Right renal cortex interstitium (tissue), 3 donors: ENCODE results near the gene NEDD9. TPM values are rescaled to one million over a fixed set of nuclear protein-coding genes. Genes with fewer than 3 reads are reported as not detected.

Source experiments
- DNase-seq, 3 donors: peaks; one replicate each; pipeline ENCODE4 v3.0.0-alpha.2; 2013; ENCODE audit warnings: low read depth in 3 of 3, low spot score in 2 of 3
- polyA plus RNA-seq, 3 donors: library from polyadenylated mRNA; unstranded; fragments of 120-200 nt; gene quantifications; one replicate each; pipeline ENCODE4 v1.2.1, GENCODE V29; 2013; ENCODE audit not compliant: insufficient read length in 3 of 3

The NEDD9 gene
- polyA plus RNA-seq, 3 donors = 58.3 to 79.1 (median 73.5) TPM

DNA sequence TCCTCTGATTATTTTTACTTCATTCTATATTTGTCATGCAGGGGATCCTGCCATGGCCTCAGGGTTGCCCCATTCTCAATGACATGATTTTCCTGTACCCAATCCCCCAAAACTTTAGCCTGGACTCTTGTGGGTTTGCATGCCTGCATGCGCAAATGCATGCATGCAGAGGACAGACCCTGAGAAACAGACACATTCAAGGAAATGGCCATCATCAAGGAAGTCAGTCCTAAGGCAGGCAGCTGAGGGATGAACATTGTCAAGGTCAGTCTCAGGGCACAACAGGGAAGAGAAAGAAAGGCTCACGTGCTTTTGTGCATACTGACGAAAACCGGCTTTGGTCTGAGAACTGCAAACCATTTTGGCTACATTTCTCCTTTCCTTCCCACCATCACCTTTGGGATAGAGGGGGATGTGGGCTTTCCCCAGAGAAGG, 13.1 kb downstream of the NEDD9 start:
- DNase-seq = no peak

- no peak for DNase-seq
These were observed 13.7 kb downstream of the NEDD9 start for GRCh38 chr6:11218538-11219399.

GRCh38 chr6:11218102-11218442, 14.4 kb downstream of the NEDD9 start:
- no peak for DNase-seq

DNA sequence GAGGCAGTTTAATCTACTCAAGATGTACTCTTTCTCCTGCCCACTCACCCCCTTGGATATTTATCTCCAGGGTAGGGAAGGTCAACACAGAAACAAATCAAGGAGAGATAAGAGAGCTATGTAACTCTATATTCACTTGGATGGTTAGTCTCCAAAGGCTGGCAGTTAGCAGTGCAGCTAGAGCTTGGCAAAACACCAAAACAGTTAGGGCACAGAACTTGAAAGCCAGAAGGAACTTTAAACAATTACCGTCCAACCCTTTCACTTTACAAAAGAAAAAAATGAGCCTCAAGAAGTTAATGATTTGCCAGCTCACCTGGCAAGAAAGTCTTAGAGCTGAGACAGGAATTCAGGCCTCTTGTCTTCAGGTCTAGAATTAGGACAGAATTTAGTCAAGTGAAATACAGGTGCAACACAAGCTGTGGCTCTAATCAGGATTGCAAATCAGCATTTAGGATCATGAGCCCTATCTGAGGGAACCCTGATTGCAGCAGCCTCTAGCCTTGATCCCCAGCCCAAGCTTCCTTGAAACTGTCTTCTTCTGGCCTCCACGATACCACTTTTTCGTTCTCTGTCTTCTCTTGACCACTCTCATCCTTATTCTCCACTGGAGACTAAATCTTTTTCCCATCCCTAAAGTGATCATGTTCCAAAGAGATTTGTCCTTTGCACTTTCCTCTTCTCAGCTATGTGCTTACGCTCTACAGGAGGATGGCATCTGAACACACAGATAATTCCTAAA, 14.9 kb downstream of the NEDD9 start:
- DNase-seq = no peak

DNA sequence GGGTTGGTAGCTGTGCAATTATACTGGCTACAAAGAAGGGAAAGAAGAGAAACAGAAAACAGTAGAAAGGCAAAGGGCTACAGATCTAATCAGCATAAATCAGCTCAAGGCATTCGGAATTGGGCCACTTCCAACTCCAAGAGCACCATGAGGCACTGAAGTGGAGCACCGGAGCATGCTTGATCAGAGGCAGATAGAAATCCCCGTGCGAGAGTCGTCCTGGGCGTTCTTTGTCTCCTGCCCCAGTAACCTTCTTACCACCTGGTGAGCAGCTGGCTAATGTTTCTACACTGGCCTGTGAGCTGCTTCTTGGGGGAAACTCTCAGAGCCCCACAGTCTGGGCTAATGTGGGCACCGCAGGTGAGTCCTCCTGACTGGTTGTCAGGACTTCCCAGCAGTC, 16.7 kb downstream of the NEDD9 start:
- no peak for DNase-seq

DNA sequence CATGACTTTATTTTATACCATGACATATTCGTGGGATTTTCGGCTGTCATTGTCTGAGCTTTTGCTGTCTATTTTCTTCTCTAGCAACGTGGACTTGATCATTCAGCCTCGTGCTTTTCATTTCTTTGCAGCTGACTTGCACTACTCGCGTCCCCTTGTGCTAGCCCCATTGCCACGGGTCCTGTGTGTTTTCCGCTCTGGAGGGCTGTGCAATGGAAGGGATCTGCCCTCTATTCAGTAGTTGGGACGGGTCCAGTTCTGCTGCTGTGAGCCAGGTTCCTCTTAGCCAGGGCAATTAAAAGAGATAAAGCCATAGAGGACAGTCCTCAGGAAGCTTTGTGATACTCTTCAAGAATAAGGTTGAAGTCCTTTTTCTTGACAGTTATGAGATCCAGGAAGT, 17.6 kb downstream of the NEDD9 start:
- DNase-seq = no peak

DNA sequence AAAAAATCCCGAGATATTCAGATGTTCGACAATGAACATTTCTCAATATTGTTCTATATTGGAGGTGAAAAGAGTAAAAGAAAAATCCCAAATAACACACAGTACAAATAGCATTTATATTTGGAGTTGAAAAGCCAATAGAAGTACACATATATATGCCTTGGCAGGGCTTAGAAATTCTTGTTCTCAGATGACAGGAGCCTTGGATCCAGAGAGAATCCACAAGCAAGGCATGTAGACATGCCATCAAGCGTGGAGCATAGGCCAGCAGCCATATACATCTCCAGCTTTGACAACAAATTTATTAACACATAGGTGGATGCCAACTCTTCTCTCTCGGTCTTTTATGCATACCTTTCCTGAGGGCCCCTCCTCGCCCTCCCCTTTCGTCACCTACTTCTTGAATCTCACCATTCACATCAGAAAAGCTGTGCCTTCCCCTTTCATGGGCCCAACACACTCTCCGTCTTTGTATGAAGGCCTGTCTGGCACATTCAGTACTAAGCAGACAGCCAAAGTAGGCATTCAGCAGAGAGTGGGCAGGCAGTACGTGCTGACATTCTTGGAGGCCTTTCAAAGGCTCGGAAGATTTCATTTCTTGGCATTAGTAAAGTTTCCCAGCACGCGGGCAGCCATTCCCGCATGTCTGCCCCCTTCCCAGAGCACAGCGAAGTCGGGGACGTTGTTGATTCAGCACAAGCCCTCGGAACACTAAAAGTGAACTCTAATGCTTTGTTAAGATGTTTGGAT, 18.2 kb downstream of the NEDD9 start:
- DNase-seq = no peak

DNA sequence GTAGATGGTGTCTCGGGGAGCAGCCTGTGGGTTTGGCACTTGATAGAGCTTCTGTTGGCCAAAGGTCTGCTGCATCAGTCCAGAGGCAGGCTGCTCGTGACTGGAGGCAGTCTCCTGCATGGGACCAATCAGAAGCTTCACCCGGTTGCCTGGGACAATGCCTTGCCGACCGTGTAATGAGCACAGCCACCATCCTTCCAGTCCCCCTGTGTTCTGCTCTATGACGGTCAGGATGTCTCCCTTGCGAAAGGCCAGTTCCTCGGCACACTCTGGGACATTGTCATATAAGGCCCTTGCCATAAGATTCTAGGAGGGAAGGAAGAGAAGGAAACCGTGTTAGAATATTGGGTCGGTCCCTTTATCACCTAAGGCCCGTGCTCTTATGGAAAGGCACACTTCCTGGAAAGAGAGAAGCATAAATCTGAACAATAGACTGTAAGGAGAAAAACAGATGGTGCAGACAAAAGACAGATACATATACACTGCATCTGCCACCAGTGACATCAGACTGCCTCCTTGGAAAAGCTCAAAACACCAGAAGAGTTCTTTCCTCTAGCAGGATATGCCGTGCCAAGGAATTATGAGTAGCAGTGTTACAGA, 18.9 kb downstream of the NEDD9 start:
- no peak for DNase-seq

DNA sequence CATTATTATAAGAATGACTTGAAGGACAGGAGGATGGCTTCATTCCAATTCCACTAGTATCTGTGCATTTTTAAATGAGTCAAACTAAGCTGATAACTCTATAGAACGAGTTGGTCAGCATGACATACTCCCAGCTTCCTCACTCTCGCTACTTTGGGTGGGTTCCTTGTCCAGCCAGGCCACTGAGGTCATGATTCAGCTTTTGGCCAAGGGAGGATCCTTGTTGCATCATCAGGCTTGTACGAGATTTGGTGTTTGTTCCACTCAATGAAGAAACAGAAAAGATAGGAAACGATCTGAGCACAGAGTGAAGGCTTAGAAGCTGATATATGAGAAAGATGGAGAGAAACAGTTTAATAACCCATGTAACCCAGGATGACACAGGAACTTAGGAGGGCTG, 19.8 kb downstream of the NEDD9 start:
- DNase-seq = no peak

GRCh38 chr6:11211254-11211653, 21.2 kb downstream of the NEDD9 start:
- DNase-seq = no peak

DNA sequence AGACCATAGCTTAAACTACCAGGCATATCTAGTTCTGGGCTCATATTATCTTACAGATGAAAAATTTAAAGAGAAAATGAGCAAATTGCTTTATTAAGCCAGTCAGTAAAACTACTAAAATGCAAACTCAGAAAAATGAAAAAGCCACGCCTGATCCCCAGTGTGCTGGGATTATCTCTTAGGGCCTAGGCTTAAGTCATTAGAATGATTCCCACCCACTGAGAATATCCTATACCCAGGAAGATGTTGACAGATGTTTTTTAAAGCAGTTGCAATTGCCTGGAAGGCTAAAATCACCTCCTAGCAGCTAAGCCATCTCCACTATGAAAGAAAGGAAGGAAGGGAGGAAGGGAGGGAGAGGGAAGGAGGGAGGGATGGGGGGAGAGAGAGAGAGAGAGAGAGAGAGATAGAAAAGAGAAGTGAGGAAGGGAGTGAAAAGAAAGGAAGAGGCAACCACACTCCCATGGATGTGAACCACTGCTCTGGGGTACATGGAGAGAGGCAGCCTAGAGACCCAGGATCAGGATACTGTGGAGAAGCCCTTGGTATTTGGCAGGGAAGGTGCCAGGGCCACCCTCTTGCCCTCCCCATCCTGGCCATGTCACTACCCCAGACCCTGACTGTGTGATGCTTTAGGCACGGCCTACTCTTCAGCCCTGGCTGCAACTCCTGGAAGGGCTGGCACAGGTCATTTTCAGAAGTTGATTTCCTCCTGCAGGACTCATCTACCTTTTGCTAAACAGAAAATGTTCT, 21.9 kb downstream of the NEDD9 start:
- DNase-seq = no peak

- no peak for DNase-seq
These were observed 22.6 kb downstream of the NEDD9 start for GRCh38 chr6:11209906-11210305.

GRCh38 chr6:11209369-11209768, 23.1 kb downstream of the NEDD9 start:
- no peak for DNase-seq

DNA sequence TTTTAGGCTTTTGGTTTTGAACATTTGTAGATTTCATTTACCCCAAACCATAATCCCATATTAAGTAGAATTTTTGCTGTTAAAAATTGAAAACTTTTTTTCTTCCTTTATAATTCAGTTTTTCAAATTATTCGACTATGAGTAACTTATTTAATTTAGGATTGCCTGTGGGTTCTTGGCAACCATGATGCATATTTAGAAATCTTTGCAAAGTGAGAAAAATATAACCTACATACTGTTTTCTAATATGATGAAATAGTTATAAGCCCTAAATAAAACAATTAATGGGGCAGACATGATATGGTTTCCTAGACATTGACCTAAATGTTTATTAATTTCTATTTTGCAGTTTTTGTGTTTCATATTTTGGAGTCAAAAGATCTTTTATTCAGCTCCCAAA, 23.6 kb downstream of the NEDD9 start:
- no peak for DNase-seq

DNA sequence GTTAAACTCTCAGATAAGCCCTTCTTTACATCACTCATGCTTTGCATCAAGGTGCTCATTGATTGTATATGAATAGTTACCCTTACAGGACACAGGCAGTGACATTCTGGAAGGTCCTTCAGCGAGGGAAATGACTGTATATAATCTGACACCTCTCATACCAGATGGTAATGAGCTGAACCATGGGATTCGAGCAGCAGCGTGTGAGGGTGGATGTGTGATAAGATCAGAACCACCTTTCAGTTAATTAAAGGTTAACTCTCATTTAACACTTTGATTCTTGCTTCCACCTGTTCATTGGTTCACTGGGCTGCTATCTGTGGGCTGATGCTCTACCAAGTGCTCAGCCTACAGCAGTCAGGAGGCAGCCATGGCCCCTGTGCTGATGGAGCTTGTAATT, 24.2 kb downstream of the NEDD9 start:
- DNase-seq = no peak

DNA sequence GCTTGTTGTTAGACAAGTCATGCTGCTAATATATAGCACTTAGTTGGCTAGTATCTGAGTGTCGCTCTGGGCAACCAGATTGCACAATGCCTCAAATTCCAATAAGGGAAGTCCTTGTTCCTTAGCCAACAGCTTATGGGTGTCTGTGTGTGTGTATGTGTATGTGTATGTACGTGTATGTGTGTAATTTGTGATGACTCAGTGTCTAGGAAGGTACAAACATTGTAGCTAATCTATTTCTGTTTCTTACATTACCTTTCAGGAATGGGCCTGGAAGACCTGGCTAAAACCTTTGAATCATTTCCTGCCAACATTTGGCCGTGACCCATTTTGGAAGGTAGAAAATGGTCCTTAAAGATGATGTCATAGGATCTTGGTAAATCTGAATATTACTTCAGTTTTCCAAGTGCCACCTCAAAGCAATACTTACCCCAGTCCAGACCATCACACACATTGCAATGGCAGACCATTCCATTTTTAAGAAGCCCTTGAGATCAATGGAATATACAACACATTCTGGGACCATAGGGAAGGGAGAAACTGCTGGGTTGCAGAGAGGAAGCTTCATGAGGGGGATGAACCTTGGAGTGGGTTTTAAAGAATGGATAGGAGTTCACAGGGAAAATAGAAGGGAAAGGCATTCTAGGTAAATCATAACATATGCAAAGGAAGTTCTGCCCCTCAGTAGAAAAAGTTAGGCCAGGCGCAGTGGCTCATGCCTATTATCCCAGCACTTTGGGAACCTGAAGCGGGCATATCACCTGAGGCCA, 25.1 kb downstream of the NEDD9 start:
- DNase-seq = no peak

GRCh38 chr6:11206576-11206975, 25.9 kb downstream of the NEDD9 start:
- no peak for DNase-seq

DNA sequence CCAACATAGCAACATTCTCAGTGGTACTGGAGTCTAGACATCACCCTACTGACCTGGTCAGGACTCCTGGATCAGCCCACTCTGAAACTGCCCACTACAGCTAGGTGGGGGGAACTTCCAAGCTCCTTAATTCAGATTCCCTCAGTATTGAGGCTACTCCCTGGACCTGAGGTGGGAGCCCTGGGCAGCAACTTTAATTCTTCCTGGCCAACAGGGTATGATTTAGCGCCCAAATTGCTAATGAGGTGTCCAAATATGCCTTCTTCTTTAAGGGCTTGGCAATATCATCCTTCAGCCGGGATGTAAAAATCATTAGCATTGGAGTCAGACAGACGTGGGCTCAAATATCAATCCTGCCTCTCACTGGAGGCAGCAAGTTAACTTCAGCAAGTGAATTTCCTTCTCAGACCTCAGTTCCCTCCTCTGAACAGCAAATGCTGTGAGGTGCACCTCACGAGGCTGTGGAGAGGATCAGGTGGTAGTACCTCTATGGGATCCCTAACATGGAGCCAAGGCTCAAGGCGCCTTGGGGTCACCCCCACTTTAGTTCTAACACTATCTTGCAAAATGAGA, 27.6 kb downstream of the NEDD9 start:
- DNase-seq = no peak

GRCh38 chr6:11204005-11204399, 28.5 kb downstream of the NEDD9 start:
- DNase-seq = no peak
